Body of pancreas (tissue), 4 donors: ENCODE measurements around the gene ZNF544. TPM values are rescaled to one million over a fixed set of nuclear protein-coding genes. Genes with fewer than 3 reads are reported as not detected.

Experiments used
- ATAC-seq: fragments of 150-250 bp; one replicate; pipeline ENCODE4 v1.9.1; 2016
- DNase-seq, 4 donors: peaks; one replicate each; pipeline ENCODE4 v3.0.0-alpha.2; 2019
- H3K27ac ChIP-seq, 4 donors: fragments of 200-600 bp; sonication (generic); 1 replicate in 3 of 4; 2 replicates in 1 of 4; pipeline versions ENCODE4 v1.5.1 to v1.6.1; 2016 to 2019; ENCODE audit warnings: mild to moderate bottlenecking in 1 of 4, mixed read lengths in 1 of 4, moderate library complexity in 1 of 4
- H3K27me3 ChIP-seq, 2 donors: fragments of 200-600 bp; sonication (generic); one replicate each; pipeline ENCODE4 v1.6.0; 2016; ENCODE audit warnings: mild to moderate bottlenecking in 1 of 2
- H3K36me3 ChIP-seq, 2 donors: fragments of 200-600 bp; sonication (generic); replicated peaks in 1 of 2; 2 replicates each; pipeline ENCODE4 v1.5.1; 2016; ENCODE audit warnings: low read depth in 2 of 2; ENCODE audit not compliant: insufficient read depth in 1 of 2
- H3K4me1 ChIP-seq: fragments of 200-600 bp; sonication (generic); one replicate; pipeline ENCODE4 v1.6.0; 2016
- H3K4me3 ChIP-seq, 2 donors: fragments of 200-600 bp; sonication (generic); 1 replicate in 1 of 2; 2 replicates in 1 of 2; pipeline ENCODE4 v1.5.1; 2016 to 2019
- H3K9me3 ChIP-seq, 3 donors: fragments of 200-600 bp; sonication (generic); 1 replicate in 2 of 3; 2 replicates in 1 of 3; pipeline ENCODE4 v1.5.1; 2016
- POLR2A ChIP-seq, 3 donors: fragments of 450-650 bp; IDR thresholded peaks; one replicate each; pipeline ENCODE4 v1.6.1; 2016; ENCODE audit warnings: antibody characterized with exemption in 3 of 3, mild to moderate bottlenecking in 2 of 3
- WGBS, 2 donors: methylation state at CpG; one replicate each; pipeline ENCODE4 v1.1.5; 2017; 5-methylcytosine and 5-hydroxymethylcytosine counted together
- intact Hi-C: fragments of 100-400 bp; cut with DNase I; formaldehyde crosslinking; loops from one replicate; pipeline ENCODE4 v1.15.1; 2023
- total RNA-seq, 2 donors: library from RNA; depleted of rRNA; stranded (reverse); fragments of >200 nt; gene quantifications; one replicate each; pipeline ENCODE4 v1.1.0, GENCODE V29; 2016
- TF ChIP-seq, protein P1 (sequence below), 7 experiments: fragments of 450-650 bp in 4 of 7; fragments of 200-600 bp in 3 of 7; sonication (generic) in 3 of 7; IDR thresholded peaks; one replicate each; pipeline ENCODE4 v1.5.1; 2016 to 2019; ENCODE audit warnings: antibody characterized with exemption in 7 of 7

The ZNF544 gene
- total RNA-seq = 10 to 100 TPM in 1 of 2 donors, 1 to 10 TPM in 1; 9.9 to 17.1 TPM

DNA sequence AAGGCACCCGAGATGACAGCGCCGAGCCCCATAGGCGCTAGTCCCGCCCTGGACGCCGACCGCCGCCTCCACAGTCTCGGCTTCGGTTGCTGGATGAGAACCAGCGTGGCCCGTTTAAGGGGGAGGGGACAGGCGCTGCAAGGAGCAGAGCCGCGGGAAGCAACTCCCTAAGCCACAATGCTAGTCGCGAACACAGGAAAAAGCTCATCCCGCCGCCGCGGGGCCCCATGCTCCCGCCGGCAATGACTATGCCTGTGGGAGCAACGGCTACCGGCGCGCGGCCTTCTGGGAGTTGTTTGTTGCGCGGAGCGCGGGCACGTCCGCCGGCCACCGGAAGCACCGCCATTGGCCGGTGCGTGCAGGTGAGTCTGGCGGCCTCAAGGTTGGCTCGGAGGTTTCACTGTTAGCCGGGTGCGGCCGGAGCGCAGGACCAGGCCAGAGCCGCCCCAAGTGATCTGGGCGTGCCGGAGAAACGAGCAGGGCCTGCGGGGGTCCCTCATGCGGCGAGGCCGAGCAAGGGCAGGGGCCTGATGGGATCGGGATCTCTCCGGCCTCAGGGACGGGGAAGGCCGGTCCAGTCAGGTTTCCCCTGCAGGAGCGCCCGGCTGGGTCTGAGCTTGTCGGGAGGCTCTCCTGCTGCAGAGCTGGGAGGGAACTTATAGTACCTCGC lies at the start of gene ZNF544:
TSS of gene ZNF544 (plus strand) at position 330 of the 670 bp plus-strand sequence. CDS start 15,110 bp downstream, outside the sequence.
- intact Hi-C loops = no loop called here
- peaks cover 4 to 9% of the 10 kb centered on the region in 2 donors for H3K36me3 ChIP-seq
- H3K27ac ChIP-seq = peak within 1 kb of the TSS in 2 of 4 donors; percentile 60 to 79
- no peaks in the 10 kb centered on the region for H3K27me3 ChIP-seq
- peaks cover 14% of the 10 kb centered on the region for H3K4me1 ChIP-seq
- peaks cover 0 to 31% (median 2%) of the 10 kb centered on the region in 3 donors for H3K9me3 ChIP-seq
- 0% methylated on average over 11 to 26 of the region's 62 CpGs for WGBS, 2 donors
- H3K4me3 ChIP-seq = peak within 1 kb of the TSS; percentile 37 to 93
- ATAC-seq = peak; percentile 87
- TF ChIP-seq, protein P1, sequence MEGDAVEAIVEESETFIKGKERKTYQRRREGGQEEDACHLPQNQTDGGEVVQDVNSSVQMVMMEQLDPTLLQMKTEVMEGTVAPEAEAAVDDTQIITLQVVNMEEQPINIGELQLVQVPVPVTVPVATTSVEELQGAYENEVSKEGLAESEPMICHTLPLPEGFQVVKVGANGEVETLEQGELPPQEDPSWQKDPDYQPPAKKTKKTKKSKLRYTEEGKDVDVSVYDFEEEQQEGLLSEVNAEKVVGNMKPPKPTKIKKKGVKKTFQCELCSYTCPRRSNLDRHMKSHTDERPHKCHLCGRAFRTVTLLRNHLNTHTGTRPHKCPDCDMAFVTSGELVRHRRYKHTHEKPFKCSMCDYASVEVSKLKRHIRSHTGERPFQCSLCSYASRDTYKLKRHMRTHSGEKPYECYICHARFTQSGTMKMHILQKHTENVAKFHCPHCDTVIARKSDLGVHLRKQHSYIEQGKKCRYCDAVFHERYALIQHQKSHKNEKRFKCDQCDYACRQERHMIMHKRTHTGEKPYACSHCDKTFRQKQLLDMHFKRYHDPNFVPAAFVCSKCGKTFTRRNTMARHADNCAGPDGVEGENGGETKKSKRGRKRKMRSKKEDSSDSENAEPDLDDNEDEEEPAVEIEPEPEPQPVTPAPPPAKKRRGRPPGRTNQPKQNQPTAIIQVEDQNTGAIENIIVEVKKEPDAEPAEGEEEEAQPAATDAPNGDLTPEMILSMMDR (IDR thresholded peaks at IDR 0.05) = peak in 1 of 7 experiments; percentile 10
- peak in 2 of 3 donors; percentile 58 to 64 for TF ChIP-seq POLR2A (IDR thresholded peaks at IDR 0.05)
- peak; percentile 65 to 83 (median 70) for DNase-seq

DNA sequence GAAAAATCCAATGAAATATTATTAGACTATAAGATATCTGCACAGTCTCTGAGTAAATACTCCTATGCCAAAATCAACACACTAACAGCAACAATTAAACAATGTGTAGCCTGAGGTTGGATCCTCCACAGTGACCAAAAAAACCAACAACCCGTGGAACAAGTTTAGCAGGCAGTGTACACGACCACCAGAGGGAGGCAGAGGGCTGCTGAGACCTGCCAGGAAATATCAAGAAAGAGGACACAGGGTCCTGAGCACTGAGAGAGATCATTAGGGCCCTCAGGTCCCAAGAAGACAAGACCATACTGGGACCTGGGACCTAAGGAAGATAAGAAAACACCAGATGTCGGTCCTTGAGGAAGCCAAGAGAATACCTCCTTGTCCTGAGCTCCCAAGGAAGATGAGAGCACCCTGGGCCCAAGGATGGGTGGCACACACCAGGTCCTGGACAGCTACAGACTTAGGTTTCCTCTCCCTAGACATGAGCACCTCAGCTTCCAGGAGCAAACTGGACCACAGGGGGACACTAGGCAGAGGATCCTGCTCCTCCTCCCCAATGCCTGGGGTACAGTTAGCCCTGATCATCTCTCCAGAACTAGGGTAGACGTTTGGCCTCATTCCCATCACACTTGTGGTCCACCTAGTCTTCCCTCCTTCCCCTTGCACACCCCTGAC lies 46.7 kb upstream of the ZNF544 start:
- 28 to 35% methylated on average over 4 of the region's 4 CpGs for WGBS, 2 donors
- DNase-seq (peak in 3 of 4 donors; percentile 18 to 29 (median 24)), ATAC-seq (no peak)
- Histone ChIP-seq H3K27ac (peak overlapping the region in 3 of 4 donors; percentile 80 to 99 (median 99)), H3K27me3 (no peaks in the 10 kb centered on the region), H3K36me3 (peaks cover 6 to 7% of the 10 kb centered on the region in 2 donors), H3K4me3 (no peak overlapping the region), H3K9me3 (peaks cover 0 to 66% (median 2%) of the 10 kb centered on the region in 3 donors), H3K4me1 (peaks cover 19% of the 10 kb centered on the region)
- intact Hi-C loops = no loop called here
- TF ChIP-seq, protein P1 (IDR thresholded peaks at IDR 0.05) = peak in 3 of 7 experiments; percentile 16 to 19 (median 18)
- no peak for TF ChIP-seq POLR2A (IDR thresholded peaks at IDR 0.05)

- 3 to 5% methylated on average over 16 to 17 of the region's 17 CpGs for WGBS, 2 donors
- no peak for ATAC-seq
- Histone ChIP-seq H3K27me3 (no peaks in the 10 kb centered on the region), H3K4me1 (peaks cover 19% of the 10 kb centered on the region), H3K9me3 (peaks cover 0 to 69% (median 2%) of the 10 kb centered on the region in 3 donors), H3K36me3 (peaks cover 9 to 12% of the 10 kb centered on the region in 2 donors), H3K27ac (peak overlapping the region; percentile 80 to 99 (median 95)), H3K4me3 (peak overlapping the region in 1 of 2 donors; percentile 49)
- intact Hi-C loops = no loop called here
- TF ChIP-seq, protein P1 (IDR thresholded peaks at IDR 0.05) = no peak
- TF ChIP-seq POLR2A (IDR thresholded peaks at IDR 0.05) = no peak
- no peak for DNase-seq
Observed at GRCh38 chr19:58182577-58182988, 46.1 kb upstream of the ZNF544 start.

GRCh38 chr19:58182989-58183816 lies 45.5 kb upstream of the ZNF544 start, which contains the start of gene ZNF274:
TSS of gene ZNF274 (plus strand) at chr19:58183061. CDS start at chr19:58183966, 905 bp downstream.
- intact Hi-C loops = no loop called here
- DNase-seq = peak; percentile 93 to 94 (median 93)
- ATAC-seq = peak; percentile 95
- peak within 1 kb of the TSS; percentile 80 to 99 (median 95) for H3K27ac ChIP-seq
- TF ChIP-seq POLR2A (IDR thresholded peaks at IDR 0.05) = peak; percentile 82 to 85 (median 84)
- TF ChIP-seq, protein P1 (IDR thresholded peaks at IDR 0.05) = no peak
- 1 to 2% methylated on average over 11 to 77 of the region's 80 CpGs for WGBS, 2 donors
- H3K4me3 ChIP-seq = peak within 1 kb of the TSS; percentile 49 to 93
- peaks cover 0 to 69% (median 2%) of the 10 kb centered on the region in 3 donors for H3K9me3 ChIP-seq
- H3K27me3 ChIP-seq = no peaks in the 10 kb centered on the region
- peaks cover 9 to 18% of the 10 kb centered on the region in 2 donors for H3K36me3 ChIP-seq
- H3K4me1 ChIP-seq = peaks cover 19% of the 10 kb centered on the region
